Measurements from ENCODE around the gene CLDN6. TPM values are rescaled to one million over a fixed set of nuclear protein-coding genes. Genes with fewer than 3 reads are reported as not detected.

CLDN6 gene
- total and polyA plus RNA-seq, 2 of the 13 experiments (the other 11 are each of a cell fraction or from before 2014, with no cell fraction given) = 5.9 to 7.6 TPM

DNA sequence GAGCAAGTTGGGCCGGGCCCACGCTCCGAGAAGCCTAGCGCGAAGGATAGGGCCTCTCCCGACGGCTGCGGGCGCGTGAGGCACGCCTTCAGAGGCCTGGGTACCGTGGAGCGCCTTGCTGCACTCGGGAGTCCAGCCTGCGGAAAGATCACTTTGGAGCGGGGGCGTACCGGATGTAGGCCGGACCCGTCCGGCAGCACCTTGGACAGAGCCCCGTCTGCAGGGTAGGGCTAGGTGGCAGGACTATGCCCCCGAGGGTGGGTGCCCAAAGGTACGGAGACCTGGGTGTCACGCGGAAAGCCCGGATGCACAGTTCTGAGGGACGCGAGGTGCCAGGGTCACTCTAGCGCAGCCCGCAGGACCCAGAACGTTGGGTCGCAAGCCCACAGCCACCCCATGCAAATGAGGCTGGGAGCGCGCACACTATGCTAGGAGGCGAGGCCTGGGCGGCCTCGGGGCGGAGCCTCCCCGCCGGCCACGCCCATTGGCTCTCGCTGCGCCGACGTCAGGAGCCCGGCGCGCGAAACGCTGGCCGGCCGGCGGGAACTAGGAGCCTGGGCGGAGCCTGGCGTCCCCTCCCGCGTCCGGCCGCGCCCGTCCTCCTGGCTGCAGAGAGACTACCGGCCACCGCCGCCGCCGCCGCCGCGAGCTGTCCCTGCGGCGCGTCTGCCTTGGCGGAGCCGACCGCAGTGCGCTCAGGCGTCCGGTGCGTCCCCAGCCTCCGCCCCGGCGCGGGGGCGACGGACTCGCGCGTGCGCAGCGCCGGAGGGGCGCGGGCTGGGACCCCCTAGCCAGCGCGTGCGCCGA is 49.0 kb downstream of the CLDN6 start, which contains the start of gene PAQR4 (continued):
- TF ChIP-seq AHDC1 (CRISPR knock-in tag; IDR thresholded peaks at IDR 0.05; ENCODE audit: borderline replicate concordance) (no peak), GABPB1 (CRISPR knock-in tag; IDR thresholded peaks at IDR 0.05) (peak; percentile 94), ZNF644 (CRISPR knock-in tag; IDR thresholded peaks at IDR 0.05; ENCODE audit: low read depth) (peak; percentile 24; the same call in 1 of the 2 replicates), GTF3A (CRISPR knock-in tag; conservative IDR thresholded peaks at IDR 0.05) (no peak; the same call in 1 of the 2 replicates), ZBTB20 (CRISPR knock-in tag; IDR thresholded peaks at IDR 0.05; ENCODE audit: borderline replicate concordance, low read depth) (peak; percentile 95; the same call in 1 of the 2 replicates), ZNF772 (CRISPR knock-in tag; IDR thresholded peaks at IDR 0.05) (peak; percentile 100), TEF (CRISPR knock-in tag; IDR thresholded peaks at IDR 0.05) (peak; percentile 89; the same call in 1 of the 2 replicates), ZFP36L2 (CRISPR knock-in tag; IDR thresholded peaks at IDR 0.05) (peak; percentile 96; the same call in 1 of the 2 replicates), CHD2 (IDR thresholded peaks at IDR 0.05; ENCODE audit: low read depth, low read length) (no peak), YEATS2 (CRISPR knock-in tag; IDR thresholded peaks at IDR 0.05; ENCODE audit: borderline replicate concordance) (peak; percentile 89; the same call in 1 of the 2 replicates), ARNT (IDR thresholded peaks at IDR 0.05) (no peak), SIN3A (IDR thresholded peaks at IDR 0.05; ENCODE audit: borderline replicate concordance, low read depth, low read length) (peak; percentile 98)
- TF ChIP-seq, protein P1, sequence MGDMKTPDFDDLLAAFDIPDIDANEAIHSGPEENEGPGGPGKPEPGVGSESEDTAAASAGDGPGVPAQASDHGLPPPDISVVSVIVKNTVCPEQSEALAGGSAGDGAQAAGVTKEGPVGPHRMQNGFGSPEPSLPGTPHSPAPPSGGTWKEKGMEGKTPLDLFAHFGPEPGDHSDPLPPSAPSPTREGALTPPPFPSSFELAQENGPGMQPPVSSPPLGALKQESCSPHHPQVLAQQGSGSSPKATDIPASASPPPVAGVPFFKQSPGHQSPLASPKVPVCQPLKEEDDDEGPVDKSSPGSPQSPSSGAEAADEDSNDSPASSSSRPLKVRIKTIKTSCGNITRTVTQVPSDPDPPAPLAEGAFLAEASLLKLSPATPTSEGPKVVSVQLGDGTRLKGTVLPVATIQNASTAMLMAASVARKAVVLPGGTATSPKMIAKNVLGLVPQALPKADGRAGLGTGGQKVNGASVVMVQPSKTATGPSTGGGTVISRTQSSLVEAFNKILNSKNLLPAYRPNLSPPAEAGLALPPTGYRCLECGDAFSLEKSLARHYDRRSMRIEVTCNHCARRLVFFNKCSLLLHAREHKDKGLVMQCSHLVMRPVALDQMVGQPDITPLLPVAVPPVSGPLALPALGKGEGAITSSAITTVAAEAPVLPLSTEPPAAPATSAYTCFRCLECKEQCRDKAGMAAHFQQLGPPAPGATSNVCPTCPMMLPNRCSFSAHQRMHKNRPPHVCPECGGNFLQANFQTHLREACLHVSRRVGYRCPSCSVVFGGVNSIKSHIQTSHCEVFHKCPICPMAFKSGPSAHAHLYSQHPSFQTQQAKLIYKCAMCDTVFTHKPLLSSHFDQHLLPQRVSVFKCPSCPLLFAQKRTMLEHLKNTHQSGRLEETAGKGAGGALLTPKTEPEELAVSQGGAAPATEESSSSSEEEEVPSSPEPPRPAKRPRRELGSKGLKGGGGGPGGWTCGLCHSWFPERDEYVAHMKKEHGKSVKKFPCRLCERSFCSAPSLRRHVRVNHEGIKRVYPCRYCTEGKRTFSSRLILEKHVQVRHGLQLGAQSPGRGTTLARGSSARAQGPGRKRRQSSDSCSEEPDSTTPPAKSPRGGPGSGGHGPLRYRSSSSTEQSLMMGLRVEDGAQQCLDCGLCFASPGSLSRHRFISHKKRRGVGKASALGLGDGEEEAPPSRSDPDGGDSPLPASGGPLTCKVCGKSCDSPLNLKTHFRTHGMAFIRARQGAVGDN (CRISPR knock-in tag; IDR thresholded peaks at IDR 0.05) = peak; percentile 90
- TF ChIP-seq, protein P2, sequence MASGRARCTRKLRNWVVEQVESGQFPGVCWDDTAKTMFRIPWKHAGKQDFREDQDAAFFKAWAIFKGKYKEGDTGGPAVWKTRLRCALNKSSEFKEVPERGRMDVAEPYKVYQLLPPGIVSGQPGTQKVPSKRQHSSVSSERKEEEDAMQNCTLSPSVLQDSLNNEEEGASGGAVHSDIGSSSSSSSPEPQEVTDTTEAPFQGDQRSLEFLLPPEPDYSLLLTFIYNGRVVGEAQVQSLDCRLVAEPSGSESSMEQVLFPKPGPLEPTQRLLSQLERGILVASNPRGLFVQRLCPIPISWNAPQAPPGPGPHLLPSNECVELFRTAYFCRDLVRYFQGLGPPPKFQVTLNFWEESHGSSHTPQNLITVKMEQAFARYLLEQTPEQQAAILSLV (CRISPR knock-in tag; IDR thresholded peaks at IDR 0.05; ENCODE audit: borderline replicate concordance) = peak; percentile 95; the same call in 1 of the 2 replicates
- TF ChIP-seq, protein P3, sequence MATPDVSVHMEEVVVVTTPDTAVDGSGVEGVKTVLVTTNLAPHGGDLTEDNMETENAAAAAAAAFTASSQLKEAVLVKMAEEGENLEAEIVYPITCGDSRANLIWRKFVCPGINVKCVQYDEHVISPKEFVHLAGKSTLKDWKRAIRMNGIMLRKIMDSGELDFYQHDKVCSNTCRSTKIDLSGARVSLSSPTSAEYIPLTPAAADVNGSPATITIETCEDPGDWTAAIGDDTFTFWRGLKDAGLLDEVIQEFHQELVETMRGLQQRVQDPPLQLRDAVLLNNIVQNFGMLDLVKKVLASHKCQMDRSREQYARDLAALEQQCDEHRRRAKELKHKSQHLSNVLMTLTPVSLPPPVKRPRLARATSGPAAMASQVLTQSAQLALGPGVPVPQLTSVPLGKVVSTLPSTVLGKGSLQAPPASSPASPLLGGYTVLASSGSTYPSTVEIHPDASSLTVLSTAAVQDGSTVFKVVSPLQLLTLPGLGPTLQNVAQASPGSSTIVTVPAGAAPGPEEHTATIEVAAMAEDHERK (CRISPR knock-in tag; IDR thresholded peaks at IDR 0.05; ENCODE audit: low read depth) = no peak
